HG02884 (cell line): ENCODE results near the gene ANKIB1.
"Not testable (repeated sequence)": the region's sequence is repeated elsewhere in the genome, so short reads cannot be mapped to it uniquely, and the experiment has no call there.

Experiments
- ATAC-seq: cut with Tn5 transposase; IDR thresholded peaks from one replicate; pipeline ENCODE4 v1.9.1; 2021; ENCODE audit warnings: mild to moderate bottlenecking, moderate library complexity; ENCODE audit not compliant: unreplicated experiment

ANKIB1 gene

DNA sequence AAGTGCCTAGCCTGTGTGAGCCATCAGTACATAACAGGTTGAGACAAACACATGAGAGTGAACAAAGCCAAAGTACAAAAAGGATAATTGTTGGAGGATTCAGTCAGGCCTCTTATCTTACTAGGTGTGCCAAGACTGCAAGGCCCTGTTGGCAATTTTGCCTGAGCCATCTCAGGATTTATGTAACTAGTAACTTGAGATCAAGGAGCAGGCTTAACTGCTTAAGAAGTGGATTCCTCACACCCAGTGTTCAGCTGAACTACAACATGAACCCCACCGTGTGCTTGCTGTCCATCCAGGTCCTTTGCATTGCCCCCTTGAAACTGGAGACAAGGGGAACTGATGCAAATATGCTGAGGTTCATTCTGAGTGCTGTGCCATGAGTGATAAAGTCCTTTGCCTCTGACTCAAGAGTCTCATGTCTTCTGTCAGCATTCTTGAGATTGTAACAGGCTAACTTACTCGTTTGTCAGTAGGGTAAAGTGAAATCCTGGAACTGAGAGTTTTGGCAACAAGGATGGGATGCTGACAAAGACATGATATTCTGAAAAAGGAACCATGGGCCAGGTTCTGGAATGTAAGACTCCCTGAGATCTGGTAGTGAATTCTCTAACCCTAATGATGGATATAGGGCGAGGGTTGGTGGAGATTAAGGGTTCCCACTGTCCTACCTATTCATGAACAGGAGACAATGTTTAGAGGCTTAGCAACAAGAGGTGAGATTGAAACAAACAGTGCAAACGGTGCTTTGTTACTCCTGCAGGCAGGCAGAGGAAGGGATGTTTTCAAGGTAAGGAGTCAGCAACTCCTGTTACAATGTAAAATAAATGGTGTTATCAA is 157.4 kb downstream of the ANKIB1 start:
- no peak for ATAC-seq

DNA sequence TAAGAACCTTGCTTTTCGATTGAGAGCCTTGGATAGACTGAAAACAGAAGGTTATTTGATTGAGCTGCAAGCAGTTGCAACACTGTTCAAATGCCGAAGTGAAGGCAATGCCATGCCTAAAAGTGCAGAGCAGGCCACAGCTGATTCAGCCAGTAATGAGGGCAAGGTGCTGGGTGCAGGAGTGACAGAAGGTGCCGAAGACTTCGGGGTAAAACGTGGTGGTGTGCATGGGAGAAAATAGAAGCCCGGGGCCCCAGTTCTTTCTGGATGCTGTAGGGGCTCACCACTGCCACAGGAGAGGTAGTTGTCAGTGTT is 157.9 kb downstream of the ANKIB1 start:
- ATAC-seq = no peak

DNA sequence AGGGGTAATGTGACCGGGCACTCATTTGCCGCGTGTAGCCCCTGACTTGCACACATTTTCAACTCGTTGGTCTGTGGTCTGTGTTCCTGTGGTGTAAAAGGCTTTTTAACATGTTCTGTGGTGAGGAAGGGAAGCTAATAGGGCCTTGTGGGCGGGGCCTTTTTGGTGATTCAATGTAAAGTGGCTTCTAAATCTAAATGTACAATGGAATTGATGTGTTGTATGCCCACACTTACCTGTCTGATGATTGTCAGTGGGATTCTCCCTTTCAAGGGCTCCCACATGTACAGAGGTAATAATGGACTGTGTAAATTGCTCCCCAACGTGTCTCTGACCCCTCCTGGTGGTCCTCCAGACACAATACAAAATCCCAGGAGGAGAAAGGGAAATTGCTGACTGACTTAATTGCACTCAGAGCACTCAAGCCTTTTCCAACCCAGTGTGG is 158.4 kb downstream of the ANKIB1 start:
- ATAC-seq = no peak

DNA sequence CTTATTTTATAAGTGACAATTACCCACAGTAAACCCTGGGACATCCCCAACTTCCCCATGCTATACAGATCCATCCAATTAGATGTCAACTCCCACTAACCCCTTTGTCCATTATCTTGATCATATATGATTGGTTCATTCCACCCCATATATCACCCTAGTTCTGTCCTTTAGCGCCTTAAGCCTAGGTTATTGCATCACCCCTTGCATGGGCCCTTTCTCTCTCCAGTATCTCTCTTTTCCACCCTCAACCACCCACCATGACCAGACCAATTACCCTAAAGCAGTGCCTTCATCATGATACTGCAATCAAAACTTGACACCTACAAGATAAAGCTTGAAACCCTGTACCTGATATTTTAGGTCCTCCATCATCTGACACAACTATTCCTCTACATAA is 163.6 kb downstream of the ANKIB1 start:
- no peak for ATAC-seq

DNA sequence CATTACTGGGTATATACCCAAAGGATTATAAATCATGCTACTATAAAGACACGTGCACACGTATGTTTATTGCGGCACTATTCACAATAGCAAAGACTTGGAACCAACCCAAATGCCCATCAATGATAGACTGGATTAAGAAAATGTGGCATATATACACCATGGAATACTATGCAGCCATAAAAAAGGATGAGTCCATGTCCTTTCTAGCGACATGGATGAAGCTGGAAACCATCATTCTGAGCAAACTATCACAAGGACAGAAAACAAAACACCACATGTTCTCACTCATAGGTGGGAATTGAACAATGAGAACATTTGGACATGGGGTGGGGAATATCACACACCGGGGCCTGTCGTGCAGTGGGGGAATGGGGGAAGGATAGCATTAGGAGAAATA is 164.4 kb downstream of the ANKIB1 start:
- not testable (repeated sequence) for ATAC-seq

DNA sequence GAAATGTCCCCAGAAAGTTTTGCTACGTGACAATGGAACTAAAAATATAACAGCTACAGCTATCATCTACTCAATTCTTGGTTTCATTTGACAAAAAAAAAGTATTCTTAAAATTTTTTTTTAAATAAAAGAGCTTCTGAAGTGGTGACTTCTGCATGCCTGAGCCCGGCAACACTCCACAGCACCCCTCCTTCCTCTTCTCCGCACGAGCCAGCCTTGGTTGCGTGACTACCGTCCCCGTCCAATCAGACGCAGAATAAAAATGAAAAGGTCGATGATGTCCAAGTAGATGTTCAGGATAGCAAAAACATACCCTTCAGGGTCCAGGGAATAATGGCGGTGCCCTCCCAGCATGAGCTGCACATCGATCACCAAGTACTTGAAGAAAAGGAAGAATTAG is 167.0 kb downstream of the ANKIB1 start:
- no peak for ATAC-seq

DNA sequence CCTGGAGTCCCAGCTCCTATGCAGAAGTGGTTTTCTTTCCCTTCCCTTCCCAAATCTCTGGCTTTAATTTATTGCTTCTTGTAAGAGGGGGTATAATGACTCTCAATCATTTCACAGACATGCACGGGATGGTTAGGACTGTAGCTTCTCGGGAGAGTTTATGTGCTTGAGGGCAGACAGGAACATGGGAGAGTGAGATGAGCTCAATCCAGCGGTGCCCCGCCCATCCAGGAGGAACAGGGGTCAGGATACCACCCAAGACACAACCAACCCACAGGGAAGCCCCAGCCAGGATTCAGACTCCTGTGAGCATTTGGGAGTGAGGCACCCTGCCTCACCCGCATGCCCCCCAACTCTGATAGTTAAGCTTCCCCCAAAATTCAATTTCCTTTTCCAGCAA is 167.8 kb downstream of the ANKIB1 start:
- ATAC-seq = no peak

DNA sequence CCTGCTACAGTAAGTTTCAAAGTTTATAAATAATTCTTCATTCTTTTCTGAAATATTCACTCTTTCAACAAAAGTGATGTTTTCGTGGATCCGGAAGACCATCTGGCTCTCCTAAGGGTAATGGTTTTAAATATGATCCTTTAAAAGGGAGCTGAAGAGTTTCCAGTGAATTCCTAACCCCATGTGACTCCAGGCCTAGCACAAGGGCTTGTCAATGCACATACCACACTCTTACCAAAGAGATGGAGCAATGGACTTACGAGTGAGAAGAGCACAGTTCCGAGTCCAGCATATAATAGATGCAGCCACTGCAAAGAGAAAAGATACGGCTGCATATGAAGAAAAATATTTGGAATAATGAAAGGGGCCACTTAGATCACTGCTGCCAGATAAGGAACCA is 169.5 kb downstream of the ANKIB1 start:
- no peak for ATAC-seq

DNA sequence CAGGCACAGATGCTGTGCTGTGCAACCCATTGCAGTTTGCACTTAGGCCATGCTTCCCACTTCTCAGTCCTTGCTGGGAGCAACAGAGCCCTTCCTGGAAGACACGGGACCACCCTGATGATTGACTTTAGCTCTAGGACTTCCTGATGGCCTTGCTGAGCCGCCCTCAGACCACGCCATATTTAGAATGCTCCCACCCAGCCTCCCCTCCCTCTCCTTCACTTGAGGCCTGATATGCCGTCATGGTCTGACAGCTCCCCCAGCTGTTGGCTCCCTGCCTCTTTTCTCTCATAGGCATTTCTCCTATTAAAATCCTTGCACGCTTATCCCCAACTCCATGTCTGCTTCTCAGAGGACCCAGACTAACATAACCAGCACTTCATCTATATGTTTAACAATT is 172.1 kb downstream of the ANKIB1 start:
- ATAC-seq = no peak

DNA sequence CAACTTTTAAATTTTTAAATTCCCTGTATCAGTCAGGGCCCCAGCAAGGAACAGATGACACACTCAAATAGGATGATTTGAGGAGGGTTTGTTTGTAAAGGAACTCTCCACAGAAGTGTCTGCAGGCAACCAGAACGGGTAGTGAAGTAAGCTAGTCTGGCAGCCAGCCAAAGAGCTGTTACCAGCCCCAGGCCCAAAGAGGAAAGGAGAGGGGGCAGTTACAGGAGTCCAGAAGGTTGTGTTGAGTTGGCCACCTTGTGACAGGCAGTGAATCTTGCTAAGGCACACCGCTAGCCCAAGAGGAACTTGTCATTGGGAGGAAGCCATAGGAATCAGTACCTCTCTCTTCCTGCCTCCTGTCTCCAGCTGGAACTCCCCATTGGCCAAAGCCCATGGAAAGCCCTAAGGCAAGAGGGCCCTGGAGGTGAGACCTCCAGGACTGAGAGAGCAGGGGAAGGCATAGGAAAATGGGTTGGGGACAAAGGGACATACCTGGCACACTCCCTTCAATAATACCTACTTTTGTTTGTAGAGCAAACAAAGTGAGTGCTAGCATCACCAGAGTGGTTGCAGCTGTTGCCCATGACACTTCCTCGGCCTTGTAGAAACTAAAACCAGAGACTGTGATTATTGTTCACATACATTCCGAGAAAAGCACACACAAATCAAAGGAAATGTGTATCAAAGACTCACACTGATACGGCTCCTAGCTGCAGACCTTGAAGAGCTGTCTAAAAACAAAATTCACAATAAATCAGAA is 176.1 kb downstream of the ANKIB1 start:
- ATAC-seq = no peak

DNA sequence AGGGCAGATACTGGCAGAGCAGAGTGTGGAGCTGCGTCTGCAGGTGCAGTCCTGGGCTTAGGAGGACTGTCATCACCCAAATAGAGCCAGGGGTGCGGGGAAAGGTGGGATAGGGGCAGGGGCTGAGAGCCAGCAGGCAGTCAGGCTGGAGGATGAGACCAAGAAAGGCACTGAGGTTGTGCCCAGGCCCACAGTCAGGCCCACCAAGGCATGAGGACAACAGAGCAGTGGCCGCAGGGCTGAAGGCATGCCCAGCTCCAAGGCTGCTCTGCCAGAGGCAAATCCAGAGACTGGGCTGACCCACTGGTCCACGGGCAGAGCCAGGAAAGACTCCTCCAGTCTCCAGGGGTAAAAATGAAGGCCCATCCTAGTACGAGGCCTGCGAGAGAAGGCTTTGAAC is 177.2 kb downstream of the ANKIB1 start:
- ATAC-seq = no peak

DNA sequence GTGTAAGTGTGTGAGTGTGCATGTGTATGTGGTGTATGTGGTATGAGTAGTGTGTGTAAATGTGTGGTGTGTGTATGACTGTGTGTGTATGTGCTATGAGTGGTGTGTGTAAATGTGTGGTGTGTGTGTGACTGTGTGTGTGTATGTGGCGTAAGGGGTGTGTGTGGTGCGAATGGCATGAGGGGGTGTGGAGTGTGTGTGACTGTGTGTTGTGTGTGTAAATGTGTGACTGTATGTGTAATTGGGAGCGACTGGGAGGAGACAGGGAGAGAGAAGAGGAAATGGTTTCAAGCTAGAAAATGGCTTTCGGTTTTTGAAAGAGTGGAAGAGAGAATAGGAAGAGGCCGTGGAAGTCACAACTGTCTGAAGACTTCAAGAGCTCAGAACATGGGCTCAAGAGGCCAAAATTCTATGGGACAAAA is 177.9 kb downstream of the ANKIB1 start:
- ATAC-seq = no peak

DNA sequence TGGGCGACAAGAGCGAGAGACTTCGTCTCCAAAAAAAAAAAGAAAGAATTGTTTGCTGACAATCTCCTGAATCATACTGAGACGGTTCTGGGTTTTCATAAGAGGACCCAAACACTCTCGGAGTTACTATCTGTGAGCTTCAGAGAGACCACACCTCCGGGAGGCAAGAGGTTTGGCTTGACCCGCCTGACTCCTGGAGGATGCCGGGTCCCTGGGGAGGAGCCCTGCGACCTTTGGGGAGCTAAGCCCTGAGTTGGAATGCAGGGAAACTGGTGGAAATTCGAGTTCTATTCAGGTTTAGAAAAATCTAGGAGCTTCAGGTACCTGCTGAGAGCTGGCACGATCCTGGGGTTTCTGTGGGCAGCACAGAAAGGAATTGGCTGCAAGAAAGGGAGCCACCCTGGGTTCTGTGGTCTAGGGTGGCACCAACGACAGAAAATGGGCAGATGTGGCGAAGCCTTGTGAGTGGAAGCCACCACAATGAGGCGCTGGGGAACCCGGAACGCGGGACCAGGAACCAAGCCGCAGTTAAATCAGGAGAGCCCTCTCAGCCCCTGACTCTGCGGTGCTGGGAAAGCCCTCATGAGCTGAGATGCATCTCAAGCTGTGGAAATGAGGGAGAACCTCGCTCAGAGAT is 179.7 kb downstream of the ANKIB1 start:
- ATAC-seq = no peak

DNA sequence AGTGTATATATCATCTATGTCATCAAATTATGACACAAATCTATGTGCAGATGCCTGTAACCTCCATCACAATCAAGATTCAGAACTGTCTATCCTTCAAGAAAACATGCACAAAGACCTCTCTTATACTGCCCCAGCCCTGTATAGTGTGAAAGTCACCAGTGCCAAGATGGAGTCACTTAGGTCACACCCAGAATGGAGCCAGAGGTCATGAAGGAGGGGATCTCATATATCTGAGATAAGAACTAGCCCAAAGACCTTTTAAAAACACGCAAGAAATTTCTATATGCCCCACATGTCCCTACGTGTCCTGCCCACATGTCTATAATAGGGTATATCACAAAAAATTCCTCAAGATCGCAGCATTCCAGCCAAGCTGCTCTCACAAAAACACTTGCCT is 181.4 kb downstream of the ANKIB1 start:
- no peak for ATAC-seq

DNA sequence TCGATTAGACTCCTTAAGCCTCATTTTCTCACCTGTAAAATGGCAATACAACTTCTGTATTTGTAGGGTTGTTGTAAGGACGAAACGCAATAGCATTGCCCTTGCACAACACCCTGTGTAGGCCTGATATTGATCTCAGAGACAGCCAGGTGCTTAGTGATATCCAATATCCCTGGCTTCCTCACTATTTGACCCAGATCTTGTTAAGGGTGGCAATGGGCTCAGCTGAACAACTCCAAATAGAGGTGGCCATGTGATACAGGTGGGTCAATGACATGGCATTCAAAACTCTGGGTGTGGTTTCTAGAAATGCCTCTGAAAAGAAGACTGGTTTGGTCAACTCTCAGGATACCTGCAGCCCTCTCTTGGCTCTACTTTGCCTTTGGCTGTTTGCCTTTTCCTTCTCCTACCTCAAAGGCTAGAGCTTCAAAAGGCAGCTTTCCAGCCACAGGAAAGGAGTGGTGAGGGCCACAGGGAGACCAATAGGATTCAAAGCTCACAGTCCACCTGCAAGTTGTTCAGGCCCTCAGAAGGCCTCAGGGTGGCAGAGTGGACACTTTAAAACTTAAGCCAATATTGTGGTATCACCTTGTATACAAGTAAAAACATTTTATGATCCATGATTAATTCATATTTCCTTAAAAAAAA is 186.6 kb downstream of the ANKIB1 start:
- no peak for ATAC-seq

DNA sequence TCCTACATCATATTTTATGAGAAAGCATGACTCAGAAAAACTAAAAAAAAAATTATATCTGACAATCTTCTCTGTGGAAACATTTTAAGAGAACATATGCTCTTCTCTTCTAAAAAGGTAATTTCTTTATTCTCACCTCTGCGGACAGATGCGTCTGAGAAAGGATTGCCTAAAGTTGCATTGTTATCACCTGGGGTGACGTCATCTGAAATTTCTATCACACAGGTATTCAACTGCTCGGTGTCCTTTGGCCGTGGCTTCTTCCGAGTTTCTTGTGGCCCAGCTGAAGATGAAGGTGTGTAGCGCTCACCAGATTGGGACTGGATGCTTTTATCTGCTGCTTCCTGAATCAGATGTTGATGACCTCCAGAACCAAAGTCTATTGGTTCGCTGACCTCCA is 187.2 kb downstream of the ANKIB1 start:
- ATAC-seq = no peak

DNA sequence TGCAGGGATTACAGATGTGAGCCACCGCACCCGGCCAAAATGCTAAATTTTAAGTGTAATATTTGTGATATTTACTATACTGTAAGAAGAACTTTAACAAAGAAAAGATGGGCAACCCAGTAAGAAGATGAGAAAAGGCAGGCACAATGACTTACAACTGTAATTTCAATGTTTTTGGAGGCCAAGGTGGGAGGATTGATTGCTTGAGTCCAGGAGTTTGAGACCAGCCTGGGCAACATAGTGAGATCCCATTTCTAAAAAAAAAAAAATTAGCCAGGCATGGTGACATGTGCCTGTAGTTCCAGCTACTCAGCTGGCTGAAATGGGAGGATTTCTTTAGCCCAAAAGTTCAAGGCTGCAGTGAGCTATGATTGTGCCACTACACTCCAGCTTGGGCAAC is 189.8 kb downstream of the ANKIB1 start:
- no peak for ATAC-seq

DNA sequence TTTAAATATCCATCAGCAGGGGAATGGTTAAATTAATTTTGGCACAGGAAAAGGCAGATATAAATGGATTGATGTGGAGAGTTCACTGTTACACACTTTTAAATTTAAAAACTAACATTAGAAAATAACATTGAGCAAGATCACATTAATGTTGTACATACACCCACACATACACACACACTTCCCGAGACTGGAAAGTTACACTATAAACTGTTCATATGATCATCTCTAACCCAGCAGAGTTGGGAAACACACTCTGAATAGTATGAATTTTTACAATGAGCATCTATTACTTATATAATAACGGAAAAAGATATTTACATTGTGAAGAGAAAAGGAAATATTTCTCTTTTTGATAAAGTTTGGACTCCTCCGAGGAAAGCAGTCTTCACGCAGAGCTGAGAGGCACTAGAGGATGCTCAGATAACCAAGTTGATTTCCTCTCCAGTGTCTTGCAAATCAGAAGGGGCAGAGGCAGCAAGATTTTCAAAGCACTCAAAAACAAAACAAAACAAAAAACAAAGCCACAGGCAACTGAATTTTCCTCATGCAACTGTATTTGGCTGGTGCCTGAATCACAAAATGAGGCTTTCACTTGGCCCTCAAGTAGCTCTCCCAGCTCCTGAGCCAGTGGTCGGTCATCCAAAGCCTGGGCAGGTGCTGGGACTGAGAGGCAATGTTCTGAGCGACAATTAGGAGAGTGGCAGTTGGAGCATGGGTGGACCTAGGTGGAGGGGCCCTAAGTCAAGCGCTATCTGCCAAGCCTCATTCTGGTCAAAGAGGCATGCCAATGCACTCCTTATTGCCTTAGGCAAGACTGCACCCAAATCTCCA is 191.1 kb downstream of the ANKIB1 start:
- no peak for ATAC-seq

DNA sequence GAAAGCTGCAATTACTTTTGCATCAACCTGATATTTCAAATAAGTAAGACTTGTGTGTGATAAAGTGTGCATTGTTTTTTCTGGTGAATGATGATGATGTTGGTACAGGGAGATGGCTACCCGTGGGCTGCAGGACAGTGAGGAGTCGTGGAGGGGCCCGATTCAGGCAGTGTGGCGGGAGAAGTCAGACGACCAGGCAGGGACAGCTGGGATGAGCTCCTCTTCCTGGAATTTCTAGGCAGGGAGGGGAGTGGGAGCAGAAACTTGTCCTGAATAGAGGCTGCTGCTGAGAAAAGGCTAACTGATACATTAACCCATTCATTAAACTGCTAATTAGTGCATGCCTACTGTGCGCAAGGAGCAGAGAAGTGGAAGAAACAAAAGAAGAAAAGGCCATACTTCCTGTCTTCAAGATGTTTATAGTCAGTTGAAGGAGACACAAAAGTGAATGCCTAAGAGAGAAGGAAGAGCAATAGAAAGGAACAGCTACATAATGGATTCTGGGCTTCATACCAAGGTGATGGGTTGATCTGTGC is 192.2 kb downstream of the ANKIB1 start:
- no peak for ATAC-seq

DNA sequence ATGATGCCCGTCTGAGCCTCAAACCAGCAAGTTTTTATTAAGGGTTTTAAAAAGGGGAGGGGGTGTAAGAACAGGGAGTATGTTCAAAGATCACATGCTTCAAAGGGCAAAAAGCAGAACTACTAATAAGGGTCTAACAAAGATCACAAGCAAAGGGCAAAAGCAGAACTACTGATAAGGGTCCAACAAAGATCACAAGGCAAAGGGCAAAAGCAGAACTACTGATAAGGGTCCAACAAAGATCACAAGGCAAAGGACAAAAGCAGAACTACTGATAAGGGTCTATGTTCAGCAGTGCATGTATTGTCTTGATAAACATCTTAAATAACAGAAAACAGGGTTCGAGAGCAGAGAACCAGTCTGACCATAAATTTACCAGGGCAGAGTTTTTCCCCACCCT is 196.9 kb downstream of the ANKIB1 start:
- ATAC-seq = not testable (repeated sequence)
